ENCODE data around the gene KEAP1.
"Not testable (repeated sequence)": the region's sequence is repeated elsewhere in the genome, so short reads cannot be mapped to it uniquely, and the experiment has no call there.

KEAP1 gene

GRCh38 chr19:10503002-10503789 lies at the start of gene KEAP1:
Gene KEAP1 (minus strand): TSS chr19:10503356. CDS start chr19:10500033, 3,323 bp downstream.
- DNase-seq, result no peak

- no peak for DNase-seq
Measured at GRCh38 chr19:10552510-10553053, 49.4 kb upstream of the KEAP1 start.

- DNase-seq, result no peak
Measured at GRCh38 chr19:10551698-10552301, 48.6 kb upstream of the KEAP1 start.

- not testable (repeated sequence) for DNase-seq
Measured at GRCh38 chr19:10551006-10551405, 47.9 kb upstream of the KEAP1 start.

GRCh38 chr19:10550336-10550735 lies 47.2 kb upstream of the KEAP1 start:
- no peak for DNase-seq

GRCh38 chr19:10549733-10550132 lies 46.6 kb upstream of the KEAP1 start:
- DNase-seq, result no peak

- DNase-seq, result no peak
Measured at GRCh38 chr19:10548746-10549276, 45.7 kb upstream of the KEAP1 start.

- DNase-seq, result no peak
Measured at GRCh38 chr19:10546817-10547216, 43.7 kb upstream of the KEAP1 start.

GRCh38 chr19:10544753-10545251 lies 41.6 kb upstream of the KEAP1 start:
- no peak for DNase-seq

GRCh38 chr19:10544242-10544752 lies 41.1 kb upstream of the KEAP1 start:
- DNase-seq, result no peak

- peak; percentile 80 for DNase-seq
Measured at GRCh38 chr19:10543420-10544241, 40.5 kb upstream of the KEAP1 start, which contains the start of gene ATG4D. Gene ATG4D (plus strand): TSS chr19:10543904. CDS start chr19:10544091, 187 bp downstream.

GRCh38 chr19:10543059-10543419 lies 39.9 kb upstream of the KEAP1 start:
- DNase-seq, result no peak

- not testable (repeated sequence) for DNase-seq
Measured at GRCh38 chr19:10539016-10539415, 35.9 kb upstream of the KEAP1 start.

GRCh38 chr19:10538204-10538983 lies 35.2 kb upstream of the KEAP1 start:
- DNase-seq, result no peak

- no peak for DNase-seq
Measured at GRCh38 chr19:10537668-10538067, 34.5 kb upstream of the KEAP1 start.

GRCh38 chr19:10535613-10536012 lies 32.5 kb upstream of the KEAP1 start:
- no peak for DNase-seq

- no peak for DNase-seq
Measured at GRCh38 chr19:10533646-10534386, 30.7 kb upstream of the KEAP1 start.

- no peak for DNase-seq
Measured at GRCh38 chr19:10532457-10532856, 29.3 kb upstream of the KEAP1 start.

- not testable (repeated sequence) for DNase-seq
Measured at GRCh38 chr19:10526887-10527286, 23.7 kb upstream of the KEAP1 start.

GRCh38 chr19:10525636-10526035 lies 22.5 kb upstream of the KEAP1 start:
- DNase-seq, result no peak

- DNase-seq, result no peak
Measured at GRCh38 chr19:10523135-10523636, 20.0 kb upstream of the KEAP1 start.

Data from NCI-H2107 (cell line).